Skin of body (tissue), 2 donors: Measurements from ENCODE around the gene GLB1L. TPM values are rescaled to one million over a fixed set of nuclear protein-coding genes. Genes with fewer than 3 reads are reported as not detected.
A peak's percentile ranks its signal among the peaks of the same experiment; 100 is the strongest.
"Not testable (repeated sequence)": the region's sequence is repeated elsewhere in the genome, so short reads cannot be mapped to it uniquely, and the experiment has no call there.

ENCODE experiments used
- DNase-seq: peaks from one replicate; lab custom pipeline; 2025; lab: John Stamatoyannopoulos, UW
- total RNA-seq: library from RNA; depleted of rRNA; stranded (reverse); fragments of >200 nt; gene quantifications from one replicate; pipeline ENCODE4 v1.2.3, GENCODE V29; 2014

GLB1L gene
- total RNA-seq, 1 donor from 2014 or later, result 6.8 TPM

DNA sequence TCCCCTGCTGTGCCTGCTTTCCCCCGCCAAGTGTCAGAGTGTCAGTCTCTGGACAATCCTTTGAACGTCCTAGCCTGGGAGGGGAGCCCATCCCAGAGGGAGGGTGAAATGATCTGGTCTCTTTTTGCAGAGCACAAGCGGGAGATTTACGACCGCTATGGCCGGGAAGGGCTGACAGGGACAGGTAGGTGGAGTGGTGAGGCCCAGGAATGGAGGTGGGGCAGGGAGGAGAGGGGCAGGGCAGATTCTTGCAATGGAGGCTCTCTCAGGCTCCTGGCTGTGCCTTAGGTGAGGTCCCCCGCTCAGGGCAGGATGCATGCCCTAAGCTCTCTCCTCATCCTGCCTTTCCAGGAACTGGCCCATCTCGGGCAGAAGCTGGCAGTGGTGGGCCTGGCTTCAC lies 36.3 kb upstream of the GLB1L start:
- no peak for DNase-seq

DNA sequence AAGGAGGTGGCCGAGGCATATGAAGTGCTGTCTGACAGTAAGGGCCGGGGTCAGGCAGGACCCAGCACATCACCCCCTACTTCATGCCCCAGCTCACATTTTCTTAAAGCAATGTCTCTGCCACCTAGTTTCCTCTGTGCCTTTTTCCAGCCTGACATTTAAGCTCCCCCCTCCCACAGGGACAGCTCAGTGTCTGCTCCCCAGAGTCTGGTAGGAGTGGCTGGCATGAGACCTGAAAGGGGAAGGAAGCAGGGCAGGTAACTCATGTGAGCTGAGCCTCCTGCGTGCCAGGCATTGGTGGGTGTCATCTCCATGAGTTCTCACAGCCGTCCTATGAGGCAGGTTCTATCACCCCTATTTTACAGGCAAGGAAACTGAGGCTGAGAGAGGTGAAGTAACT lies 35.4 kb upstream of the GLB1L start:
- no peak for DNase-seq

DNA sequence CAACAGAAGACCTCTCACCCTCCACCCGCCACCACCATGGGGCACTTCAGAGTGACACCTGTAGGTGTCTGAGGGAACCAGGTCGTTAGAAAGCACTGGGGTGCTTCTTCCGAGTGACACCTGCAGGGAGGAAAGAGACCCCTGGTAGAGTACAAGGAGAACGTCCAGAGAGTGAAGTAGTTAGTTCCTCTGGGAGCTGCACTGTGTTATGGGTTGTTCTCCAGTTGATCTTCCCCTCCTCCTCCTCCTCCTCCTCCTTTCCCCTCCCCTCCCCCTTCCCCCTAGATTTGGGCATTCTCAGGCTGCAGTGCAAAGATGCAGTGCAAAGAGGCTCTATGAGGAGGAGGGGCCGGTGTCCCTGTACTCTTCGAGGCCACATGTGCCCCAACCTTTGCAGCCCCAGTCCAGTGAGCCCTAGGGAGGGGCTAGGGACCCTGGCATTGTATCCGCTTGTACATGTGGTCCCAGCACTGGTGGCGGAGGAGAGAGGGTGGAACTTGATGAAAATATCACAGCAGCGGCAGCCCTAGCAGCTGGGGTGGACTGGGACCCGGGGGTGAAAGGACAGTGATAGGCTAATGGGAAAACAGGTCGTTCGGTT lies 34.8 kb upstream of the GLB1L start:
- DNase-seq, result no peak

DNA sequence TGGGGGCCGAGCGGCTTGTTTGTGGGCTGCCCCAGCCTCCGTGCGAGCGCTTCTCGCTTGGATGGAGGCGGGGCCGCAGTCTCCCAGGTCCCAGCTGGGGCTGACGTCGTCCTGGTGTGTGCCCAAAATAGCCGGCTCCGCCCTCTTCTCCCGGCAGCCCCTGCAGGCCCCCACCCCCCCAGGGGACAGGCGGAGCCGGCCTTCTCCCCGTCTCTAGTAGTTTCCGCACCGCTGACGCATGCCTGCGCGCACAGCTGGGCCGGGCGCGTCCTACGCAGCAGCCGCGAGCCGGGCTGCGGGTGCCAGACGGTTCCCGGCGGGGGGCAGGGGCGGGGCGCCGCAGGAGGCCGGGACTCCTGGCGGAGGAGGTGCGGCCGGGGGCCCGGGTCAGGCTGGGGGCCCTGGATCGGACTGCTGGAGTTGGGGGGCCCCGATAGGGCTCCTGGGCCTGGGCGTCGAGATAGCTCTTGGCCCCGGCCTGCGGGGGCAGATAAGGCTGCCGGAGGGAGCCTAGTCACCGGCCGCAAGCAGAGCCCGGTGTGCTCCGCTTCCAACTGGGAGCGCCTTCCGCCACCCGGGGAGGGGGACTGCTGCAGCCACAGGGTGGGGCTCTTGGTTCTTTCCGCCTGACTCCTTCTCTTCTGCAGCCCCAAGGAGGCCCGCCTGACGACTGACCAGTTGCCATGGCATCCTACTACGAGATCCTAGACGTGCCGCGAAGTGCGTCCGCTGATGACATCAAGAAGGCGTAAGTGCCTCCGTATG lies 34.1 kb upstream of the GLB1L start, which contains the start of gene DNAJB2:
Gene DNAJB2 (plus strand): TSS at position 216 of the 765 bp plus-strand sequence. CDS start 468 bp downstream, at position 684.
- peak; percentile 99 for DNase-seq

DNA sequence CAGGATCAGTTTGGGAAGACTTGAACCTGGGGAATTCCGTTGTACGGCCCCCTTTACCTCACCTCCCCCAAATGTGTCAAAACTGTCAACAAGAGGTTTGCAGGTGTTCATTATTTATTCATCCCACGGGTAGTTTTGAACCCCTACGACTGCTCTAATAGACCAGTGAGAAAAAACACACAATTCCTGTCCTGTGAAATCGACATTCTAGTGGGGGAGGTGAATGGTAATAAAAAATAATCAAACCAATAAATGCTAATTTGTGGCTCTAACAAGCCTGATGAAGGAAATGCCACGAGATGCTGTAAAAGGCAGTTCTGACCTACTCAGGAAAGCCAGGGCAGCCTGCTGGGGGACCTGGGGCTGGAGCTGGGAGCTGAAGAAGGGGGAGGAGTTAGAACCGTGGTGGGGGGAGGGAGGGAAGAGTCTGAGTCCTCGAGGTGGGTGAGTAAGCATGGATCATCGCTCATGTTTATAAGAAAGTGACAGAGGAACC lies 33.5 kb upstream of the GLB1L start:
- DNase-seq, result no peak

DNA sequence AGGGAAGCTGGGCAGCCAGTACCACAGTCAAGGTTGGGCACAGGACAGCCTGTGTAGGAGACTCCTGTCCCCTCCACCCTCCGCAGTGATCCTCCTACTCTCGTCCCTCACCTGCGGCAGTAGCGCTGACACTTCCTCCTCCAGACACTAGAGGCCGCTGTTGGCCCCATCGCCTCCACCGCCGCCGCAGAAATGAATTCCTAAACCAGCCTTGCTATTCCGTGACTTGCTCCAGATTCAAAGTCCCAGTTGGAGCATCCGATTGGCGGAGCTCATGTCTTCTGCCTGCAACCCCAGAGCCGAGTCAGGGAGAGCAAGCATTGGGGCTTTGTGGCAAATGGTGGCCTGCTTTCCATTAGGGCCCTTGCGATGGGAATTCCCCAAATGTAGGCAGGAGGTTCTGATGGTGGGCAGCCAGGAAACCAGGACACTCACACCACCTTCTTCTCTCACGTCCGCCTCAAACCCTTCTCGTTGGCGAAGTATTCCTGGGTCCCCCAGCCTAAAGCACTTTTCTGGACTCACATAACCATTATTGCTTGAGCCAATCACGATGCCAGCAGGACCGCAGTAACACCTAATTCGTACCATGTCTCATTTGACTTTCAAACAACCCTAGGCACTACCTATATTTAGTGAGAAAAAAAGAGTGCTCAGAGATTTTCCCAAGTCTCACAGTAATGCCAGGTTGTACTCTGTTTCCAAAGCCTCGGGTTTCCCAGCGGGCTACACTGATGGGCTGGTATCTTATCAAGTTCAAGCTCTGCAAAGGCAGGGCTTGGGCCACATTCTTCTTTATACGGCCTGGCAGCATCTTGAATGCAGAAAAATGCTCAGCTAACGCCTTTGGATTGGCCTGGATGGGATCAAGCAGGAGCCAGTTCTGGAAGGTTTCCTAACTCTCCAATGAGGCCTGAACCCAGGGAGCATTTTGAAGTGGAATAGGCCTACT lies 32.7 kb upstream of the GLB1L start:
- DNase-seq, result peak; percentile 87

GRCh38 chr2:219274361-219274921 lies 29.2 kb upstream of the GLB1L start:
- DNase-seq, result peak; percentile 35

GRCh38 chr2:219273937-219274336 lies 28.7 kb upstream of the GLB1L start:
- DNase-seq, result no peak

DNA sequence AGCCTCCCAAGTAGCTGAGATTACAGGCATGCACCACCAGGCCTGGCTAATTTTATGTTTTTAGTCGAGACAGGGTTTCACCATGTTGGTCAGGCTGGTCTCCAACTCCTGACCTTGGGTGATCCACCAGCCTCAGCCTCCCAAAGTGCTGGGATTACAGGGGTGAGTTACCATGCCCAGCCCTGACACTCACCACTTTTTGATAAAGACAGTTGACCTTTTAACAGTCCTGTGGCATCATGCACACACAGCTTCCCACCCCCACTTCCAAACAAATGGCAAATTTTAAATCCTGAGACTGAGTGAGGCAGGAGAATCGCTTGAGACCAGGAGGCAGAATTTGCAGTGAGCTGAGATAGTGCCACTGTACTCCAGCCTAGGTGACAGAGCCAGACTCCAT lies 27.8 kb upstream of the GLB1L start:
- no peak for DNase-seq

DNA sequence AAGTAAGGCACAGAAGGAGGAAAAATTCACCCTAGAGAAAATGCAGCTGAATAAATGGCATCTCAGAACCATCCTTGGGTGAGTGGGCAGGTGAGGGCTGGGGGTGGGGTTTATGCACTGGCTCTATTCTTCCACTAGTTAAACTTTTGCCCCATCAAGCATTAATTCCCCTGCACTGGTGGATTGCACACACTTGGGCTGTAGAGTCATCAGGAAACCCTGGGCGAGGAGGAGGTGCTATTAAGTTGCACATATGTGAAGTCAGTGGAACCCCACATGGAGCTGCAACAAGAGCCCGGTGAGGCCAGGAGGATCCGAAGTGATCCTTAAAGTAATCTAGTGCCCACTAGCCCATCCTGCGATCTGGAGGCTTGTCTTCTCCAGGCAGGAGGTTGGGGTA lies 27.1 kb upstream of the GLB1L start:
- no peak for DNase-seq

GRCh38 chr2:219271021-219271420 lies 25.8 kb upstream of the GLB1L start:
- no peak for DNase-seq

DNA sequence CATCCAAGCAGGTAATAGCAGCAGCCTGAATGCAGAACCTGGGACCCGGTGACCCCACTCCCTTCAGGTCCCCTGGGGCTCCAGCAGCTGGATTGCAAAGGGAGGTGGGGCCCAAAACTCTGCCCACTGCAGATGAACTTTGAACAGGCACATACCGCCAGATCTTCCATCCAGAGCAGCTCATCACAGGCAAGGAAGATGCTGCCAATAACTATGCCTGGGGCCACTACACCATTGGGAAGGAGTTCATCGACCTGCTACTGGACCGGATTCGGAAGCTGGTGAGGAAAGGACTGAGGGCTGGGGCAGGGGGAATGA lies 24.8 kb upstream of the GLB1L start:
- DNase-seq, result no peak

- no peak for DNase-seq
Measured at GRCh38 chr2:219269362-219270054, 24.3 kb upstream of the GLB1L start.

DNA sequence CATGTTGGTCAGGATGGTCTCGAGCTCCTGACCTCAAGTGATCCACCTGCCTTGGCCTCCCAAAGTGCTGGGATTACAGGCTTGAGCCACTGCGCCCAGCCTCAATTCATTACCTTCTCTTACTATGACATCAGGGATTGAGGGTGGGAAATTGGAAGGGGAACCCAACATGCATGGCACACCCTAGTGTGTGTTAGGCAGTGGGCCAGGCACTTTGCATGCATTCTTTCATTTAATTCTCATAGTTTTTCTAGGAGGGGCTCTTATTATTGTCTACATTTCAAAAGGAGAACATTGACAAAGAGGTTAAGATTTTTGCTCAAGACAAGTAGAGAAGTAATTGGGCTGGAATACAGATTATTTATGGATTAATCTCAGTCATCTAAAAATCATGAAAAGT lies 23.1 kb upstream of the GLB1L start:
- DNase-seq, result no peak

- DNase-seq, result no peak
Measured at GRCh38 chr2:219266886-219267285, 21.6 kb upstream of the GLB1L start.

DNA sequence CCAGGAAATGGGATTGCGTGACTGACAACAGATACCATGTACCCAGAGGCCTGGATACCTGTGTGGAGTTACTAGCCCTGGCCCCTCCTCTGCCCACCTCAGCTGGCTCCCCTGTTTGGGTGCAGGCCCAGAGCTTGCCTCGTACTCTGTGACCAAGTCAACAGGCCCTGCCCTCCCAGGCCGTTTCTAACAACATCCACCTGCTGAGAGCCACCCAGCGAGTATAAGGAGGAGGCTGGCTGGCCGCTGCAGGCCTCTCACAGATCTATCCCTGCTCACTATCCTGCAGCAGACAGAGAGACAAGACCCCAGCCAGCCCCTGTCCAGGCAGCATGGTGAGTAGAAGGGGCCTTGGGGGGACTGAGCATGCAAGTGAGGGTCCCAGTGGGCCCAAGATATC lies 21.0 kb upstream of the GLB1L start:
- no peak for DNase-seq

DNA sequence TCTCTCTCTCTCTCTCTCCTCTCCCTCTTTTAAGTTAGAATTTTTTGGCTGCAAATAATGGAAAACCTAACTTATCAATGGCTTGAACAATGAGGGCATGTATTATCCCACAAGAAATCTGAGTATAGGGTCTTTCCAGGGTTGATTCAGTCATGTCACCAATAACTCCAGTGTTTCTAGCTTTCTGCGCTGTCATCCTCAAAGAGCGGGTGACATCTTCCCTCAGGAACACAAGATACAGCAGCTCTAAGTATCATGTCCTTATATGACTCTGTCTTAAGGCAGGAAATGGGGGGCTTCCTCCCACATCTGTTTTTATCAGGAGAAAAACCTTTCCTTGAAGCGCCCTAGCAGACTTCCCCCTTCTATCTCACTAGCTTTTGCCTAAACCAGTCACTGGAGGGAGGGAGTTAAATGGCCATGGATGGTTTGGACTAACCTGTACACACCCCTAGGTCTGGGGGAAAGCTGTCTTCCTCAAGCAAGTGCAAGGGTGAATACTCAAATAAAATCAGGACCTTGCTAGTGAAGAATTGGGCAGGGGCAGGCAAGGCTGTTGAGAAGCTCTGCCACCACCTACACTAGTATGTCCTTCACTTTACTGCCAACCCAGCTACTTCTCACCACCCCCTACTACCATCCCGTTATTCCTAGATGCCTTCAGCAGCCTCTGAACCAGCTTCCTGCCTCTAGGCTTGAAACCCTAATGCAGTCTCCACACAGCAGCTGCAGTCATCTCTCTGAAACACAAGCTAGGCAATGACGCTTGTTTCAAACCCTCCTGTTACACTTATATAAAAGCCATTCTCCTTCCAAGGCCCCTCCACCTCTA lies 16.0 kb upstream of the GLB1L start:
- DNase-seq, result no peak

GRCh38 chr2:219258942-219259341 lies 13.7 kb upstream of the GLB1L start:
- not testable (repeated sequence) for DNase-seq

GRCh38 chr2:219254590-219255201 lies 9.5 kb upstream of the GLB1L start:
- no peak for DNase-seq
